Hematopoietic multipotent progenitor cell treated with erythropoietin and hydrocortisone succinate and interleukin-3 and kit ligand, for 4 days (in vitro differentiated cells): ENCODE measurements around the gene CHIC2.
A peak's percentile ranks its signal among the peaks of the same experiment; 100 is the strongest.

Experiments
- DNase-seq: peaks from one replicate; pipeline ENCODE4 v3.0.0-alpha.2; 2015

CHIC2 gene

GRCh38 chr4:54092405-54093323, 28.3 kb upstream of the CHIC2 start:
- no peak for DNase-seq

GRCh38 chr4:54091637-54092404, 27.4 kb upstream of the CHIC2 start:
- DNase-seq: peak; percentile 73

GRCh38 chr4:54090804-54091623, 26.6 kb upstream of the CHIC2 start:
- DNase-seq: peak; percentile 36

- DNase-seq: no peak
These were observed 26.0 kb upstream of the CHIC2 start for GRCh38 chr4:54090404-54090803.

GRCh38 chr4:54089875-54090274, 25.5 kb upstream of the CHIC2 start:
- no peak for DNase-seq

GRCh38 chr4:54085284-54085683, 20.9 kb upstream of the CHIC2 start:
- no peak for DNase-seq

- DNase-seq: no peak
These were observed 17.8 kb upstream of the CHIC2 start for GRCh38 chr4:54082168-54082567.

- DNase-seq: no peak
These were observed 13.4 kb upstream of the CHIC2 start for GRCh38 chr4:54077812-54078211.

- DNase-seq: no peak
These were observed 12.3 kb upstream of the CHIC2 start for GRCh38 chr4:54076673-54077072.

- no peak for DNase-seq
These were observed 10.0 kb upstream of the CHIC2 start for GRCh38 chr4:54074381-54074780.

- no peak for DNase-seq
These were observed 9.0 kb upstream of the CHIC2 start for GRCh38 chr4:54073271-54073880.

- DNase-seq: no peak
These were observed 2.8 kb upstream of the CHIC2 start for GRCh38 chr4:54067166-54067565.

GRCh38 chr4:54066718-54067129, 2.3 kb upstream of the CHIC2 start:
- DNase-seq: peak; percentile 86

GRCh38 chr4:54066088-54066415, 1.6 kb upstream of the CHIC2 start:
- DNase-seq: no peak

- DNase-seq: peak; percentile 53
These were observed 1.1 kb upstream of the CHIC2 start for GRCh38 chr4:54065282-54066087.

GRCh38 chr4:54063737-54064316, 578 bp downstream of the CHIC2 start:
- DNase-seq: peak; percentile 58

GRCh38 chr4:54063229-54063628, 1.2 kb downstream of the CHIC2 start:
- DNase-seq: peak; percentile 35

GRCh38 chr4:54062392-54062791, 2.0 kb downstream of the CHIC2 start:
- DNase-seq: no peak

GRCh38 chr4:54061873-54062272, 2.5 kb downstream of the CHIC2 start:
- DNase-seq: no peak

- no peak for DNase-seq
These were observed 3.3 kb downstream of the CHIC2 start for GRCh38 chr4:54061067-54061466.

- peak; percentile 14 for DNase-seq
These were observed 4.3 kb downstream of the CHIC2 start for GRCh38 chr4:54060116-54060515.

- no peak for DNase-seq
These were observed 6.2 kb downstream of the CHIC2 start for GRCh38 chr4:54058171-54058570.
